OCI-LY7 (cell line): ENCODE measurements around the gene TEKT5. TPM values are rescaled to one million over a fixed set of nuclear protein-coding genes. Genes with fewer than 3 reads are reported as not detected.
"Not testable (repeated sequence)": the region's sequence is repeated elsewhere in the genome, so short reads cannot be mapped to it uniquely, and the experiment has no call there.

Experiments
- BruUV-seq: library from RNA; stranded (reverse); fragments of 400-500 nt; replicated peaks from 2 replicates; lab custom pipeline; 2021; lab: Mats Ljungman, UMichigan
- CTCF ChIA-PET: fragments of 300-600 bp; sonication (Branson Sonifier 250); formaldehyde crosslinking; loops from one replicate; lab custom pipeline; 2022; ENCODE audit warnings: antibody characterized with exemption; ENCODE audit not compliant: unreplicated experiment; lab: Charles Lee
- POLR2A ChIA-PET: fragments of 300-600 bp; sonication (Branson Sonifier 250); formaldehyde crosslinking; loops from one replicate; lab custom pipeline; 2022; ENCODE audit warnings: antibody characterized with exemption; lab: Charles Lee
- DNase-seq: peaks from one replicate; pipeline ENCODE4 v3.0.0-alpha.2; 2015; ENCODE audit warnings: low spot score
- H2AFZ ChIP-seq: fragments of 200-600 bp; sonication (generic), shearing (Covaris generic); 2 replicates; pipeline ENCODE4 v1.6.1; 2014; ENCODE audit warnings: mild to moderate bottlenecking, antibody characterized with exemption, low read length, moderate library complexity
- H3K27ac ChIP-seq: fragments of 200-600 bp; sonication (generic); 2 replicates; pipeline ENCODE4 v1.5.1; 2014; ENCODE audit warnings: mixed run types, low read depth, mild to moderate bottlenecking, moderate library complexity, low read length, inconsistent platforms; ENCODE audit not compliant: poor library complexity, severe bottlenecking
- H3K36me3 ChIP-seq: fragments of 200-600 bp; sonication (generic); 2 replicates; pipeline ENCODE4 v1.6.1; 2014; ENCODE audit warnings: mild to moderate bottlenecking, antibody characterized with exemption, low read length, moderate library complexity, mixed read lengths; ENCODE audit not compliant: insufficient read depth
- H3K4me1 ChIP-seq: fragments of 200-600 bp; sonication (generic); 2 replicates; pipeline ENCODE4 v1.5.1; 2014; ENCODE audit warnings: mild to moderate bottlenecking, low read length; ENCODE audit not compliant: insufficient read depth, poor library complexity, severe bottlenecking
- H3K4me2 ChIP-seq: fragments of 200-600 bp; sonication (generic); 2 replicates; pipeline ENCODE4 v1.6.1; 2014; ENCODE audit warnings: mild to moderate bottlenecking, low read length
- H3K4me3 ChIP-seq: fragments of 200-600 bp; sonication (generic); 2 replicates; pipeline ENCODE4 v1.5.1; 2014; ENCODE audit warnings: mild to moderate bottlenecking, low read depth, low read length; ENCODE audit not compliant: poor library complexity, severe bottlenecking
- H3K79me2 ChIP-seq: fragments of 200-600 bp; sonication (generic); 2 replicates; pipeline ENCODE4 v1.6.1; 2016; ENCODE audit warnings: low read depth, mild to moderate bottlenecking, low read length, moderate library complexity, mixed read lengths; ENCODE audit not compliant: insufficient read depth
- H3K9me2 ChIP-seq: fragments of 200-600 bp; sonication (generic); 2 replicates; pipeline ENCODE4 v1.6.1; 2016; ENCODE audit warnings: mild to moderate bottlenecking, low read length, mixed read lengths; ENCODE audit not compliant: insufficient read depth
- H3K9me3 ChIP-seq: fragments of 200-600 bp; sonication (generic); 2 replicates; pipeline ENCODE4 v1.6.1; 2014; ENCODE audit warnings: mild to moderate bottlenecking, mixed run types, low read length, mixed read lengths
- H4K20me1 ChIP-seq: fragments of 200-600 bp; sonication (generic); 2 replicates; pipeline ENCODE4 v1.6.1; 2014; ENCODE audit warnings: mild to moderate bottlenecking, antibody characterized with exemption, low read length, moderate library complexity, mixed read lengths; ENCODE audit not compliant: insufficient read depth
- EZH2phosphoT487 ChIP-seq: fragments of 200-600 bp; sonication (generic); IDR thresholded peaks from 2 replicates; pipeline ENCODE4 v1.6.1; 2018; ENCODE audit warnings: low read depth, borderline replicate concordance, mild to moderate bottlenecking, mixed run types, antibody characterized with exemption, low read length, moderate library complexity, mixed read lengths
- intact Hi-C: fragments of 100-400 bp; cut with micrococcal nuclease; formaldehyde crosslinking; loops from one replicate; pipeline ENCODE4 v1.10.0; 2022; ENCODE audit not compliant: unreplicated experiment
- total RNA-seq, 2 experiments: library from RNA; depleted of rRNA in 1 of 2; stranded (reverse); fragments of >200 nt in 1 of 2; shearing (Covaris generic) in 1 of 2; gene quantifications; 2 replicates each; pipeline ENCODE4 v1.2.3, GENCODE V29; 2014 to 2022
- TF ChIP-seq, protein P1 (sequence below): fragments of 200-600 bp; sonication (generic); conservative IDR thresholded peaks from 2 replicates; pipeline ENCODE4 v1.5.1; 2014; ENCODE audit warnings: mild to moderate bottlenecking, antibody characterized with exemption, low read length, moderate library complexity, mixed read lengths

TEKT5 gene
- total RNA-seq, 2 experiments from 2014 or later = 0.32 to 0.74 TPM

DNA sequence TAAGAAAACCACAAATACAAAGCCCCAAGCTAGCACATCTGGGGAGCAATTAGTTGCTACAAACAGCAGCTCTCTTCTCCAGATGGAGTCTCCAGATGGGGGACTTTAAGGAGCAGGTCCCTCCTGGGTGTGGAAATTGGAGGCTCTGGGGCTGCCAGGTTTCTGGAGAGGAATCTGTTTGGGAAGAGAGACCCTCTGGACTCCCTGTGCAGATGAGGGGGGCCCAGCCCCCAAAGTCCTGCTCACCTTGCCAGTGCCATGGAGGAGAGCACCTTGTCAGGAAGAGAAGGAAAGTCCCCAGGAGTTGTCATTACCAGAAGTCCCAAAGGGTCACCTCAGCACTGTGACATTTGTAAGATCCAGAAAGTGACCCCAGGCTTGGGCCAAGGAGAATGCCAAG lies 14.8 kb downstream of the TEKT5 start:
- Histone ChIP-seq H4K20me1 (no peaks in the 10 kb centered on the region), H3K9me2 (no peaks in the 10 kb centered on the region), H3K4me2 (no peak overlapping the region), H3K4me3 (no peak overlapping the region), H3K27ac (no peak overlapping the region), H3K36me3 (no peaks in the 10 kb centered on the region), H3K9me3 (no peaks in the 10 kb centered on the region), H3K79me2 (no peaks in the 10 kb centered on the region), H3K4me1 (no peaks in the 10 kb centered on the region), H2AFZ (no peak overlapping the region)
- intact Hi-C loops = no loop called here
- BruUV-seq = no TSS peak
- ChIA-PET POLR2A (no interaction called here), CTCF (no interaction called here)
- TF ChIP-seq, protein P1, sequence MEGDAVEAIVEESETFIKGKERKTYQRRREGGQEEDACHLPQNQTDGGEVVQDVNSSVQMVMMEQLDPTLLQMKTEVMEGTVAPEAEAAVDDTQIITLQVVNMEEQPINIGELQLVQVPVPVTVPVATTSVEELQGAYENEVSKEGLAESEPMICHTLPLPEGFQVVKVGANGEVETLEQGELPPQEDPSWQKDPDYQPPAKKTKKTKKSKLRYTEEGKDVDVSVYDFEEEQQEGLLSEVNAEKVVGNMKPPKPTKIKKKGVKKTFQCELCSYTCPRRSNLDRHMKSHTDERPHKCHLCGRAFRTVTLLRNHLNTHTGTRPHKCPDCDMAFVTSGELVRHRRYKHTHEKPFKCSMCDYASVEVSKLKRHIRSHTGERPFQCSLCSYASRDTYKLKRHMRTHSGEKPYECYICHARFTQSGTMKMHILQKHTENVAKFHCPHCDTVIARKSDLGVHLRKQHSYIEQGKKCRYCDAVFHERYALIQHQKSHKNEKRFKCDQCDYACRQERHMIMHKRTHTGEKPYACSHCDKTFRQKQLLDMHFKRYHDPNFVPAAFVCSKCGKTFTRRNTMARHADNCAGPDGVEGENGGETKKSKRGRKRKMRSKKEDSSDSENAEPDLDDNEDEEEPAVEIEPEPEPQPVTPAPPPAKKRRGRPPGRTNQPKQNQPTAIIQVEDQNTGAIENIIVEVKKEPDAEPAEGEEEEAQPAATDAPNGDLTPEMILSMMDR = no peak
- TF ChIP-seq EZH2phosphoT487 = no peak
- DNase-seq = no peak

DNA sequence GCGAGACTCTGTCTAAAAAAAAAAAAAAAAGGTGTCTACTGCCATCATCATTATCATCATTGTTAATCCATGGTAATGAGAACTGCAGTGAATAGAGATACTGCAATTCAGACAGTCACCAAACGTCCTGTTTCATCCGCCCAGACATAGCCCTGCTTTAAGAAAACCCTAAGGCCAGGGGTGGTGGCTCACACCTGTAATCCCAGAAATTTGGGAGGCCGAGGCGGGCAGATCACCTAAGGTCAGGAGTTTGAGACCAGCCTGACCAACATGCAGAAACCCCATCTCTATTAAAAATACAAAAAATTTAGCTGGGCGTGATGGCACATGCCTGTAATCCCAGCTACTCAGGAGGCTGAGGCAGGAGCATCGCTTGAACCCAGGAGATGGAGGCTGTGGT lies 15.3 kb downstream of the TEKT5 start:
- DNase-seq, H3K36me3 ChIP-seq, CTCF ChIA-PET, H3K4me1 ChIP-seq, intact Hi-C loops, H3K79me2 ChIP-seq, H3K9me2 ChIP-seq, POLR2A ChIA-PET, H3K4me2 ChIP-seq, H2AFZ ChIP-seq, BruUV-seq, H3K27ac ChIP-seq, H3K9me3 ChIP-seq, H3K4me3 ChIP-seq, H4K20me1 ChIP-seq: not testable (repeated sequence)

DNA sequence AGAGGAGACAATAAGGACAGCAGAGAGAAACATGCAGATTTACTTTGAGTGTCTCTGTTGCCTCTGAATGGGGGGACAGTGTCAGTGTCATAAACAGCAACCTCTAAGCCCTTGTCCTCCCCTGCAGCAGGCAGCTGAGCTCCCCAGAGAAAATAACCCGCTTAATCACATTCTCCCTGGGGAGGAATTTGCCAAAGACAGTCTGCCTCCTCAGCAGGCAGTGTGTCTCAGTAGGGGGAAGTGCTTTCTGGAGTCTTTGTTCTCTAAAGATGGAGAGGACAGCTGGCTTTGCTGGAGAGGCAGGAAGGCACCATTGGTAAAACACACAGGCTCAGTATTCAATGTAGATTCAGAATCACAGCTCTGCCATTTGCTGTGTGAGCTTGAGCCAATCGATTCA lies 16.1 kb downstream of the TEKT5 start:
- Histone ChIP-seq H3K9me3 (no peaks in the 10 kb centered on the region), H3K27ac (no peak overlapping the region), H3K4me3 (no peak overlapping the region), H4K20me1 (no peaks in the 10 kb centered on the region), H3K4me1 (no peaks in the 10 kb centered on the region), H3K79me2 (no peaks in the 10 kb centered on the region), H3K36me3 (no peaks in the 10 kb centered on the region), H3K4me2 (no peak overlapping the region), H3K9me2 (no peaks in the 10 kb centered on the region), H2AFZ (no peak overlapping the region)
- intact Hi-C loops = no loop called here
- DNase-seq = no peak
- TF ChIP-seq EZH2phosphoT487 = no peak
- TF ChIP-seq, protein P1 = no peak
- CTCF ChIA-PET = no interaction called here
- POLR2A ChIA-PET = no interaction called here
- BruUV-seq = no TSS peak
